ENCODE measurements around the gene TBX15.

The TBX15 gene

GRCh38 chr1:119006406-119007279 lies 18.5 kb upstream of the TBX15 start:
- TF ChIP-seq CTCF (IDR thresholded peaks at IDR 0.05; ENCODE audit: low read depth, low read length): no peak
- H3K4me3 ChIP-seq (ENCODE audit: low read depth, low read length): no peak overlapping the region

GRCh38 chr1:119005724-119006405 lies 17.7 kb upstream of the TBX15 start:
- no peak overlapping the region for H3K4me3 ChIP-seq (ENCODE audit: low read depth, low read length)
- TF ChIP-seq CTCF (IDR thresholded peaks at IDR 0.05; ENCODE audit: low read depth, low read length): no peak

GRCh38 chr1:119004781-119005180 lies 16.6 kb upstream of the TBX15 start:
- no peak overlapping the region for H3K4me3 ChIP-seq (ENCODE audit: low read depth, low read length)
- TF ChIP-seq CTCF (IDR thresholded peaks at IDR 0.05; ENCODE audit: low read depth, low read length): no peak

- no peak for TF ChIP-seq CTCF (IDR thresholded peaks at IDR 0.05; ENCODE audit: low read depth, low read length)
- H3K4me3 ChIP-seq (ENCODE audit: low read depth, low read length): no peak overlapping the region
Observed at GRCh38 chr1:119004129-119004527, 16.0 kb upstream of the TBX15 start.

- no peak for TF ChIP-seq CTCF (IDR thresholded peaks at IDR 0.05; ENCODE audit: low read depth, low read length)
- no peak overlapping the region for H3K4me3 ChIP-seq (ENCODE audit: low read depth, low read length)
Observed at GRCh38 chr1:119003413-119004128, 15.4 kb upstream of the TBX15 start.

- H3K4me3 ChIP-seq (ENCODE audit: low read depth, low read length): no peak overlapping the region
- no peak for TF ChIP-seq CTCF (IDR thresholded peaks at IDR 0.05; ENCODE audit: low read depth, low read length)
Observed at GRCh38 chr1:119002028-119002686, 14.0 kb upstream of the TBX15 start.

All from WI38 (cell line).